Smooth muscle cell (in vitro differentiated cells): ENCODE measurements around the gene GPR143. TPM values are rescaled to one million over a fixed set of nuclear protein-coding genes. Genes with fewer than 3 reads are reported as not detected.

Experiments
- DNase-seq: peaks from one replicate; lab custom pipeline; 2025; ENCODE audit not compliant: unreplicated experiment; lab: John Stamatoyannopoulos, UW
- H2AFZ ChIP-seq: fragments of 200-600 bp; sonication (generic); 2 replicates; pipeline ENCODE4 v1.6.0; 2016; ENCODE audit warnings: antibody characterized with exemption, low read depth, mild to moderate bottlenecking
- H3F3A ChIP-seq: fragments of 200-600 bp; sonication (generic); 2 replicates; pipeline ENCODE4 v1.6.0; 2017; ENCODE audit warnings: antibody characterized with exemption, low read depth
- H3K27ac ChIP-seq: fragments of 200-600 bp; sonication (generic); 2 replicates; pipeline ENCODE4 v1.5.1; 2016; ENCODE audit warnings: low read depth, mild to moderate bottlenecking
- H3K27me3 ChIP-seq: fragments of 200-600 bp; sonication (generic); 2 replicates; pipeline ENCODE4 v1.6.1; 2016; ENCODE audit warnings: low read depth, mild to moderate bottlenecking
- H3K36me3 ChIP-seq: fragments of 200-600 bp; sonication (generic); 2 replicates; pipeline ENCODE4 v1.5.1; 2016; ENCODE audit warnings: low read depth
- H3K4me1 ChIP-seq: fragments of 200-600 bp; sonication (generic); 2 replicates; pipeline ENCODE4 v1.5.1; 2016; ENCODE audit warnings: low read depth
- H3K4me2 ChIP-seq: fragments of 200-600 bp; sonication (generic); 2 replicates; pipeline ENCODE4 v1.6.0; 2016; ENCODE audit warnings: mild to moderate bottlenecking
- H3K4me3 ChIP-seq: fragments of 200-600 bp; sonication (generic); 2 replicates; pipeline ENCODE4 v1.5.1; 2016; ENCODE audit warnings: mild to moderate bottlenecking
- H3K79me2 ChIP-seq: fragments of 200-600 bp; sonication (generic); 2 replicates; pipeline ENCODE4 v1.6.0; 2016; ENCODE audit warnings: low read depth, mild to moderate bottlenecking
- H3K9ac ChIP-seq: fragments of 200-600 bp; sonication (generic); 2 replicates; pipeline ENCODE4 v1.6.0; 2016; ENCODE audit warnings: low read depth
- H3K9me3 ChIP-seq: fragments of 200-600 bp; sonication (generic); replicated peaks from 2 replicates; pipeline ENCODE4 v1.5.1; 2016; ENCODE audit warnings: low read depth
- H4K20me1 ChIP-seq: fragments of 200-600 bp; sonication (generic); 2 replicates; pipeline ENCODE4 v1.6.0; 2016; ENCODE audit warnings: low read depth
- WGBS: methylation state at CpG from one replicate; pipeline ENCODE4 v1.1.7; 2016; ENCODE audit warnings: low lambda C conversion rate; 5-methylcytosine and 5-hydroxymethylcytosine counted together
- polyA plus RNA-seq: library from polyadenylated mRNA; unstranded; fragments of >200 nt; fragmentation: Nextera tagmentation; extraction: Ambion mirVana; gene quantifications from 2 replicates; pipeline ENCODE4 v1.2.1, GENCODE V29; 2016
- total RNA-seq: library from RNA; depleted of rRNA; stranded (reverse); fragments of >200 nt; gene quantifications from 2 replicates; pipeline ENCODE4 v1.2.3, GENCODE V29; 2014
- TF ChIP-seq, protein P1 (sequence below): fragments of 200-600 bp; sonication (generic); IDR thresholded peaks from 2 replicates; pipeline ENCODE4 v1.5.1; 2017; ENCODE audit warnings: borderline replicate concordance, mild to moderate bottlenecking, antibody characterized with exemption; ENCODE audit not compliant: insufficient read depth, poor library complexity, severe bottlenecking

Gene GPR143
- total and polyA plus RNA-seq, 2 experiments from 2014 or later = 0.72 to 1.4 TPM

DNA sequence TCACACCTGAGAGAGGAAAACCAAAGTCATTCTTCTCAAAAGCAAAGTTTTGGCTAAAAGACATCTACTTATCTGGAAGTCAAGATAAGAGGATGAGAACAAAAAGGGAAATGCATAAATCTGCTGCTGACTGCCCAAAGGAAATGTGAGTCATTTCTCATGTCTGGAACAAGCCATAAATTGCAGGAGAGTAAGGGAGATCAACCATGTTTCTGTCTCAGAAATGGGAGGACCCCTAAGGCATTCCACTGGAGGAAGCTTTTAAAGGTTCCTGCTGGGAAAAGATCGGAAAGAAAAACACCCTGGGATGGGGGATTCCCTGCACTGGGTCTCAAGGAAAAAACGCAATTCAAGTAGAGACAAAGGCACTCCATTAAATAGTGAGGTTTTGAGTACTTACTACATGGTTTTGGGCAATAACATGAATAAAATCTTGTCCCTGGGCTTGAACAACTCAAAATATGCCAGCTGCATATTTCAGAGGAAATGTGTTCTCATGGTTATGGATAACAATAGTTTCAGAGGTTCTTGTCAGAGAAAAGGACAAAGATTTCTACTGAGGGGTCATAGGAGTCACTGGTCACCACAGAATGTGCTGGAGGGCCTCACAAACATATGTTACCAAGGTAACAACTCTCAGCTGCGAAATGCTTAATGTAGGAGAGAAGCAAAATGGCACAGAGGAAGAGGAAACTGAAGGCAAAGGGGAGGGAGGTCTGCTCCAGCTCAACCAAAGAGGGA is 19.3 kb downstream of the GPR143 start:
- Histone ChIP-seq H3K27ac (peak overlapping the region; percentile 96), H3K27me3 (no peaks in the 10 kb centered on the region), H4K20me1 (no peaks in the 10 kb centered on the region), H3K79me2 (no peaks in the 10 kb centered on the region), H2AFZ (no peak overlapping the region), H3K4me1 (peaks cover 6% of the 10 kb centered on the region), H3K9ac (peak overlapping the region; percentile 90), H3K36me3 (no peaks in the 10 kb centered on the region), H3K9me3 (no peaks in the 10 kb centered on the region), H3K4me2 (peak overlapping the region; percentile 25), H3F3A (no peaks in the 10 kb centered on the region), H3K4me3 (no peak overlapping the region)
- no peak for DNase-seq
- WGBS = 16% methylated on average over 3 of the region's 3 CpGs
- TF ChIP-seq, protein P1, sequence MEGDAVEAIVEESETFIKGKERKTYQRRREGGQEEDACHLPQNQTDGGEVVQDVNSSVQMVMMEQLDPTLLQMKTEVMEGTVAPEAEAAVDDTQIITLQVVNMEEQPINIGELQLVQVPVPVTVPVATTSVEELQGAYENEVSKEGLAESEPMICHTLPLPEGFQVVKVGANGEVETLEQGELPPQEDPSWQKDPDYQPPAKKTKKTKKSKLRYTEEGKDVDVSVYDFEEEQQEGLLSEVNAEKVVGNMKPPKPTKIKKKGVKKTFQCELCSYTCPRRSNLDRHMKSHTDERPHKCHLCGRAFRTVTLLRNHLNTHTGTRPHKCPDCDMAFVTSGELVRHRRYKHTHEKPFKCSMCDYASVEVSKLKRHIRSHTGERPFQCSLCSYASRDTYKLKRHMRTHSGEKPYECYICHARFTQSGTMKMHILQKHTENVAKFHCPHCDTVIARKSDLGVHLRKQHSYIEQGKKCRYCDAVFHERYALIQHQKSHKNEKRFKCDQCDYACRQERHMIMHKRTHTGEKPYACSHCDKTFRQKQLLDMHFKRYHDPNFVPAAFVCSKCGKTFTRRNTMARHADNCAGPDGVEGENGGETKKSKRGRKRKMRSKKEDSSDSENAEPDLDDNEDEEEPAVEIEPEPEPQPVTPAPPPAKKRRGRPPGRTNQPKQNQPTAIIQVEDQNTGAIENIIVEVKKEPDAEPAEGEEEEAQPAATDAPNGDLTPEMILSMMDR = no peak

DNA sequence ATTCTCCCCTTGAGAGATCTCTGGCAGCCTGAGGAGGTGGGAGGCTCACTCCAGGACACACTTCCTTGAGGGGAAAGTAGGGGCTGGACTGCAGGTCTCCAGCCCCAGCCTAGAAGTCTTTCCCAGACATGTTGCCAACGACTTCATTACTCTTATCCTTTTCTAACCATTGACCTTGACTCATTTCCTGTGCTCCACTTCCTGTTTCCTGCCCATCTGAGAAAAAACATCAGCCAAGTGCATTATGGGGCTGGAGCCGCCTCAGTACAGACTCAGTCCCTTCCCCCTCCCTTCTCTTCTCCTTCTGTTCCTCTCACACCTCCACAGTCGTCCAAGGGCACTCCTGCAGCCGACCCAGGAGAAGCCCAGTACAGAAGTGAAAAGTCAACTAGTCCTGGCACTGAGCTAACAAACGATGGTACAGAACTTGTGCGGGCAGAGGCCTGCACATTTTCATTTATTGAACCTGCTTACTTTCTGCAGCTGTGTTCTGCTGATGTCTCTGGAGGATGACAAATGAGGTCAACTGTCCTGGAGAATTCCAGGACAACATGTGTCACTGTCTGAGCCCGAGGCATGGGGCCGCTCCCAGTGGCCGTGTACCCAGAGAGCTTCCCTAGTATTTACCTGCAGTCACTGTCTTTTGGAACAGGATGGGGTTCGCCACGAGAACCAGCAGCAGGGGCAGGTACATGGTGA is 20.1 kb downstream of the GPR143 start:
- no peaks in the 10 kb centered on the region for H3K9me3 ChIP-seq
- H3K4me3 ChIP-seq = no peak overlapping the region
- H4K20me1 ChIP-seq = no peaks in the 10 kb centered on the region
- no peaks in the 10 kb centered on the region for H3K36me3 ChIP-seq
- no peaks in the 10 kb centered on the region for H3F3A ChIP-seq
- H2AFZ ChIP-seq = no peak overlapping the region
- 47% methylated on average over 11 of the region's 11 CpGs for WGBS
- peaks cover 6% of the 10 kb centered on the region for H3K4me1 ChIP-seq
- H3K79me2 ChIP-seq = no peaks in the 10 kb centered on the region
- DNase-seq = no peak
- peak overlapping the region; percentile 96 for H3K27ac ChIP-seq
- H3K4me2 ChIP-seq = peak overlapping the region; percentile 25
- TF ChIP-seq, protein P1 = no peak
- H3K27me3 ChIP-seq = no peaks in the 10 kb centered on the region
- peak overlapping the region; percentile 90 for H3K9ac ChIP-seq

DNA sequence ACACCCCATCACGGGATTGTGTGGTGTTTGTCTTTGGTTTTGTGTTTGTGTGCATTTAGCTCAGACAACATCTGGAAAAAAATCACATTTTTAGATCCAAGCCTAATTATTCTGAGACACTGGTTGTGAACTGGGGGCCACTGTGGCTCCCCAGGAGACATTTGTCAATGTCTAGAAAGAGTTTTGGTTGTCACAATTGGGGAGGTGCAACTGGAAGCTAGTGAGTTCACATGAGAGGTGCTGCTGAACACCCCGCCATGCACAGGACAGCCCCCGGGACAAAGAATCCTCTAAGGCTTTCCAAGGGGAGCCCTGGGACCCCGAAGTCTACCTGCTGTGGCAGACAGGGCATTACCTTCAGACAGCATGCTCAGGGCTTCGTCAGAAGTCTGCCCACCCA is 26.5 kb downstream of the GPR143 start:
- Histone ChIP-seq H3K79me2 (no peaks in the 10 kb centered on the region), H3K4me2 (no peak overlapping the region), H4K20me1 (no peaks in the 10 kb centered on the region), H3K27me3 (no peaks in the 10 kb centered on the region), H3K4me3 (no peak overlapping the region), H3F3A (no peaks in the 10 kb centered on the region), H3K27ac (no peak overlapping the region), H3K36me3 (no peaks in the 10 kb centered on the region), H2AFZ (no peak overlapping the region), H3K9me3 (no peaks in the 10 kb centered on the region), H3K4me1 (no peaks in the 10 kb centered on the region), H3K9ac (no peak overlapping the region)
- DNase-seq = no peak
- TF ChIP-seq, protein P1 = no peak
- WGBS = 76% methylated on average over 5 of the region's 5 CpGs
